ENCODE measurements around the gene CRPPA. TPM values are rescaled to one million over a fixed set of nuclear protein-coding genes. Genes with fewer than 3 reads are reported as not detected.
"Not testable (repeated sequence)": the region's sequence is repeated elsewhere in the genome, so short reads cannot be mapped to it uniquely, and the experiment has no call there.

Gene CRPPA
- polyA plus RNA-seq, 4 donors: 4.1 to 5.9 (median 5.3) TPM

DNA sequence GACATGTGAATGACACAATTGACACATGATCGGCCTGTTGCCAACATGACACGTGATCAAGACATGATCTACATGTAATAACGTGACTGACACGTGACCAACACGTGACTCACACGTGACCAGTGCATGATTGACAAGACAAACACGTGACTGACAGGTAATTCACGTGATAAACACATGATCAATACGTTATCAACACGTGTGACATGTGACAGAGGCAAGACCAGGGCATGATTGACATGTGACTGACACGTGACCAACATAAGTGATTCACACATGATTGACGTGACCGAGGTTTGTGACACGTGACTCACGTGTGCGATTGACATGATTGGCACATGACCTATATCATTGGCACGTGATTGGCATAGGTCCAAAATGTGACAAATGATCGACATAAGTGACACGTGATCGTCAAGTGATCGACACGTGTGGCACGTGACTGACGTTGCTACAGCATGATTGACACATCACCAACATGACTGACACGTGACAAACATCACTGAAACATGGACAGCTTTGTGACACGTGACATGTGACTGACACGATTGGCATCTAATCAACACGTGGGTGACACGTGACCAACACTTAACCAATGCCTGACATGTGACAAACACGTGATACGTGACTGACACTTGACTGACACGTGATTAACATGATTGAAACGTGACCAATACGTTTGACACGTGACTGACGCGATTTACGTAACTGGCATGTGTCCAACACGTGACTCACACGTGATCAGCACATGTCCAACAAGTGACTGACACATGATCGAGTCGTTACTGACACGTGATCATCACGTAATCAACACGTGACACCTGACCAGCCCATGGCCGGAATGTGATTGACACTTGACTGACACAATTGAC, 23.0 kb downstream of the CRPPA start:
- DNase-seq (ENCODE audit: low read depth in 4 of 4, low spot score in 3 of 4): no peak

DNA sequence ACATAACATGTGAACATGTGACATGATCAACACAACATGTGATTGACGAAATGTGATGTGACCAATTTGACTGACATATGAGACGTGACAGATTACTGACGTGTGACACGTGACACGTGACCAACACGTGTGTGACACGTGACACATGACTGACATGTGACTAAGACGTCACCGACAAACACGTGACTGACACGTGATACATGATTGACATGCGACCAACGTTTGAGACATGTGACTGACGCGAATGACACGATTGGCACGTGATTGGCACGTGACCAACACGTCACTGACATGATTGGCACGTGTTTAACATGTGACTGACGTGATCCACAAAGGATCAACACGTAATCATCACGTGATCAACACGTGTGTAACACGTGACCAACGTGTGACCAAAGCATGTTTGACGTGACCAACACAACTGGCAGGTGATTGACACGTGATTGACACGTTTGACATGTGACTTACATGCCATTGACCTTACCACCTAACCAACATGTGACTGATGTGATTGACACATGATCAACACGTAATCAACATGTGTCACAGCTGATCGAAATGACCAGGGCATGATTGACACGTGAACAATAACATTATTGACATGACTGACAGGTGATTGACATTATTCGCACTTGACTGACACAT, 23.7 kb downstream of the CRPPA start:
- no peak for DNase-seq (ENCODE audit: low read depth in 4 of 4, low spot score in 3 of 4)

DNA sequence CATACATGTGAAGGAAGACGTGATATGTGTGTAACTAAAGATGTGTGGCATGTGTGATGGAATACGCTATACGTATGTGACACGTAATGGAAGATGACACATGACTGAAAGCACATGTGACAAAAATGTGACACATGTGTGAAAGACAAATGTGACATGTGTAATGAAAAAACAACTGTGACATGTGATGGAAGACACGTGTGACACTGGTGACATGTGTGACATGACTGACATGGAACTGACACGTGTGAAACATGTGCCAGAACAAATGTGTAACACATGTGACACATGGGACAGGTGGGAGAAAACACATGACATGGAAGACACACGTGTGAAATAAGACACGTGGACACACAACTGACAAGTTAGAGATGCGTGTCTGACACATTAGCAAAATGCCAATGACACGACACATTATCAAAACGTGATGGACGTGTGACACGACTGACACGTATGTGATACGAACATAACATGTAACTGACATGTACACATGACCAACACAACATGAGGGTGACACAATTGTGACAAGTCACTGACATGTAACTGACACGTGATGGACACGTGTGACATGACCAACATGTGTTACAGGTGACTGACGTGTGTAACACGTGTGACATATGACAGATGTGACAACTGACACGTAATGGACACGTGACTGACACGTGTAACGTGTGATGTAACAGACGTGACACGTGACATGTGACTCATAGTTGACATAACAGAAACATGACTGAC, 24.4 kb downstream of the CRPPA start:
- no peak for DNase-seq (ENCODE audit: low read depth in 4 of 4, low spot score in 3 of 4)

DNA sequence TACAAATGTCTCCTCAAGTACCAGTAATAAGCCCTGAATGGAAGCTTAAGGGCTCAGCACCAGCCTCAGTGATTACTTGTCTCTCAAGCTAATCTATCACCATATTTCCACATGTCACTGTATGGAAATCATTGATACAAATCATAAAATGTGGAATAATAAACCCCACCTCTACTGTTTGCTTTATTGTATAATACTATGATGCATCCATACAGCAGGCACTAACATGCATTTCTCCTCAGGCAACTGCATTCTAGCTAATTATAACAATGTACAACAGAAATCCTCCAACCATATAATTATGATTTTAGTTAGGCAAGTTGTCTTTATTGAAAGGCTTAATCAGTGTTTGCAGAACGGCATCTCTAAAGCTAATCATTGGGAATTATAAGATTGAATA, 26.2 kb downstream of the CRPPA start:
- no peak for DNase-seq (ENCODE audit: low read depth in 4 of 4, low spot score in 3 of 4)

DNA sequence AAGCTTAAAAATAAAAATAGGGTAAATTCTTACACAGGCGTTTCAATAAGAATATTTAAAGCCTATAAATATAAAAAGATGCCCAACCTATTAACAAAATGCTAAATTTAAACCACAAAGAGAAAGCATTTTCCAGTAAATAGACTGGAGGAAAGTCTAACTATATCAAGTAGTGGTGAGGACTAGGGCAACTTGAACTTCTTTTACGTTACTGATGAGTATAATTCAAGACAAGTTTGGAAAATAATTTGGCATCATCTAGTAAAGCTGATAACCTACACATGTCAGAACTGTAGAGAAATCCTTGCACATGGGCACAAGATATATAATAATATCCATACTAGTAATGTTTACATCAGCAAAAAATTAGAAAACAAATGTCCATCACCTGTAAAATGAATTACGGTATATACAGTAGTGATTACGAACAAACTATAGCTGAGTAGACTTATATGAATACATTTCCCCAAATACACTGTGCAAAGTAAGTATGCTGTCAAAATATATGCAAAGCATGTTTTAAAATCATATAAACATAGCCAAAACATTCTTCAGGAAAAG, 27.4 kb downstream of the CRPPA start:
- no peak for DNase-seq (ENCODE audit: low read depth in 4 of 4, low spot score in 3 of 4)

DNA sequence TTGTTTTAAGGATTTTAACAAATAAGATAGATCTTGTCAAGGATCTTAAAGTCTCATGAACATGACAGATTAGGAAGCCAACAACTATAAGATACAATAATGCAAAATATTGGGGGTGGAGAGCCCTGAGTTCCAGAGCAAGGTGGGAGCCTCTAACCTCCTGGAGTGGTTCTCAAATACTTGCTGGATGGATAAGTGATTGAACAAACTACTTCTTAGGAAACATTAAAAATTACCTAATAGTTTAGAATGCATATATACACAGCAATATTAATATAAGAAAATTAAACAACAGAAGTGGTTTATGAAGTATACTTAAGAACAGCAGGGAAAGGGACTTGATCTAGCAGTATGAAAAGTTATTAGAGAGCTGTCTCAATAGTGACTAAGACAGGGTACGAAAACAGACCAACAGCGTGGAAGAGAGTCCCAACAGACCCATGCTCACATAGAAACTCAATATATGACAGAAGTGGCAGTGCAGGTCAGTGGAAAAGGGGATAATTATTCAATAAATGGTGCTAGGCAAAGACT, 28.3 kb downstream of the CRPPA start:
- DNase-seq (ENCODE audit: low read depth in 4 of 4, low spot score in 3 of 4): no peak

DNA sequence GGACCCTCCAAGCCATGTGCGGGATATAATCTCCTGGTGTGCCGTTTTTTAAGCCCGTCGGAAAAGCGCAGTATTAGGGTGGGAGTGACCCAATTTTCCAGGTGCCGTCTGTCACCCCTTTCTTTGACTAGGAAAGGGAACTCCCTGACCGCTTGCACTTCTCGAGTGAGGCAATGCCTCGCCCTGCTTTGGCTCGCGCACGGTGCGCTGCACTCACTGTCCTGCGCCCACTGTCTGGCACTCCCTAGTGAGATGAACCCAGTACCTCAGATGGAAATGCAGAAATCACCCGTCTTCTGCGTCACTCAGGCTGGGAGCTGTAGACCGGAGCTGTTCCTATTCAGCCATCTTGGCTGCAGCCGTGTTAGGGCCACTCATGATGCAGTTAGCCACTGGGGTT, 37.6 kb downstream of the CRPPA start:
- DNase-seq (ENCODE audit: low read depth in 4 of 4, low spot score in 3 of 4): not testable (repeated sequence)

DNA sequence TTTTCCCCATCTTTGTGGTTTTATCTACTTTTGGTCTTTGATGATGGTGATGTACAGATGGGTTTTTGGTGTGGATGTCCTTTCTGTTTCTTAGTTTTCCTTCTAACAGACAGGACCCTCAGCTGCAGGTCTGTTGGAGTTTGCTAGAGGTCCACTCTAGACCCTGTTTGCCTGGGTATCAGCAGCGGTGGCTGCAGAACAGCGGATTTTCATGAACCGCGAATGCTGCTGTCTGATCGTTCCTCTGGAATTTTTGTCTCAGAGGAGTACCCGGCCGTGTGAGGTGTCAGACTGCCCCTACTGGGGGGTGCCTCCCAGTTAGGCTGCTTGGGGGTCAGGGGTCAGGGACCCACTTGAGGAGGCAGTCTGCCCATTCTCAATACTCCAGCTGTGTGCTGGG, 38.2 kb downstream of the CRPPA start:
- not testable (repeated sequence) for DNase-seq (ENCODE audit: low read depth in 4 of 4, low spot score in 3 of 4)

Other genes starting within 250 kb of the CRPPA start
- gene SOSTDC1, start 44.2 kb upstream of the CRPPA start, polyA plus RNA-seq (ENCODE audit: insufficient read length in 4 of 4): 10 to 100 TPM; 51.3 to 62.8 (median 60.8) TPM
- gene LRRC72, start 105.3 kb upstream of the CRPPA start, polyA plus RNA-seq (ENCODE audit: insufficient read length in 4 of 4): not detected
- 10 to 100 TPM; 29.7 to 36.9 (median 35.7) TPM for gene ANKMY2, start 224.2 kb upstream of the CRPPA start, polyA plus RNA-seq (ENCODE audit: insufficient read length in 4 of 4)
- gene BZW2, start 224.6 kb upstream of the CRPPA start, polyA plus RNA-seq (ENCODE audit: insufficient read length in 4 of 4): 10 to 100 TPM; 75.5 to 80.3 (median 78.0) TPM

Measured in right renal pelvis (tissue), 4 donors.